ENCODE results near the gene SIM2. TPM values are rescaled to one million over a fixed set of nuclear protein-coding genes. Genes with fewer than 3 reads are reported as not detected.

SIM2 gene
- total RNA-seq (2021; ENCODE audit: unreplicated experiment) = 23.9 TPM
- polyA plus RNA-seq (2012) = 14.3 and 17.9 TPM in 2 replicates
- Bru-seq, nascent RNA = percentile 74 among the genes with signal in this experiment
- BruChase-seq, experiment 1, labeled RNA remaining after a 6-hour chase = percentile 64 among the genes with signal in this experiment
- percentile 75 among the genes with signal in this experiment for BruChase-seq, experiment 2, labeled RNA remaining after a 2-hour chase
- long read RNA-seq, full-length matches to known transcripts = 7 of 51 reads
- long read RNA-seq, partial matches to known transcripts = 25 of 51 reads
- long read RNA-seq, other reads (novel, unspliced or antisense) = 19 of 51 reads

GRCh38 chr21:36698981-36699545 is at the start of gene SIM2:
Gene SIM2, plus strand, starts transcription at chr21:36699115. Its CDS starts 632 bp downstream, at chr21:36699747.
- H3K4me2 ChIP-seq (ENCODE audit: low read length) = peak within 1 kb of the TSS; percentile 97
- H3K9me3 ChIP-seq (ENCODE audit: control insufficient read depth in 1 of 2, insufficient read depth in 1 of 2, low read depth in 1 of 2, low read length in 2 of 2) = no peaks in the 10 kb centered on the region
- H3K9me2 ChIP-seq (ENCODE audit: insufficient read depth) = no peaks in the 10 kb centered on the region
- peak within 1 kb of the TSS; percentile 93 for H3K27ac ChIP-seq (ENCODE audit: low read depth, low read length)
- H3K79me2 ChIP-seq (ENCODE audit: insufficient read depth, low read length) = peaks cover 47% of the 10 kb centered on the region
- no peak for TF ChIP-seq EGR1 (IDR thresholded peaks at IDR 0.05; ENCODE audit: low read depth)
- TF ChIP-seq POLR2AphosphoS5 (IDR thresholded peaks at IDR 0.05; ENCODE audit: low read depth, low read length) = peak; percentile 70
- TF ChIP-seq SP1 (IDR thresholded peaks at IDR 0.05; ENCODE audit: low read depth) = no peak
- TF ChIP-seq FOSL1 (IDR thresholded peaks at IDR 0.05; ENCODE audit: low read depth) = no peak
- CTCF ChIA-PET = no interaction called here
- peak within 1 kb of the TSS; percentile 71 to 75 for H3K4me3 ChIP-seq (replicated peaks in 1 of 2; ENCODE audit: low read depth in 1 of 2, low read length in 2 of 2)
- POLR2A ChIA-PET = no interaction called here
- DNase-seq (ENCODE audit: low read depth, low spot score) (peak; percentile 46), ATAC-seq (peak; percentile 72)
- H3K9ac ChIP-seq (ENCODE audit: low read length) = peak within 1 kb of the TSS; percentile 74
- no TSS peak for BruUV-seq (replicated peaks)
- H2AFZ ChIP-seq (ENCODE audit: low read depth, low read length, poor library complexity, severe bottlenecking) = peak within 1 kb of the TSS; percentile 9
- H3K36me3 ChIP-seq (ENCODE audit: control insufficient read depth in 1 of 2, insufficient read depth in 2 of 2, low read length in 2 of 2) = no peaks in the 10 kb centered on the region
- RAD21 ChIA-PET (ENCODE audit: low non-redundant PET in 1 of 2, low total read pairs in 2 of 2, uncharacterized antibody in 2 of 2, unreplicated experiment in 2 of 2) = no interaction called here
- peaks cover 10 to 24% of the 10 kb centered on the region in 2 experiments for H3K4me1 ChIP-seq (ENCODE audit: control insufficient read depth in 1 of 2, insufficient read depth in 2 of 2, low read length in 2 of 2)
- intact Hi-C loops (cut with micrococcal nuclease) = no loop called here
- H3K27me3 ChIP-seq (ENCODE audit: insufficient read depth, low read length) = no peaks in the 10 kb centered on the region
- no peaks in the 10 kb centered on the region for H4K20me1 ChIP-seq (ENCODE audit: insufficient read depth)

GRCh38 chr21:36654324-36654723 is 44.6 kb upstream of the SIM2 start:
- no peaks in the 10 kb centered on the region for H3K9me2 ChIP-seq (ENCODE audit: insufficient read depth)
- ChIA-PET RAD21 (ENCODE audit: low non-redundant PET in 1 of 2, low total read pairs in 2 of 2, uncharacterized antibody in 2 of 2, unreplicated experiment in 2 of 2) (no interaction called here), CTCF (interaction anchor here (1.6 kb wide), 1 partner anchor 24 kb away, joined by 4 read pairs; no protein-coding TSS in a partner anchor), POLR2A (no interaction called here)
- no peak overlapping the region for H2AFZ ChIP-seq (ENCODE audit: low read depth, low read length, poor library complexity, severe bottlenecking)
- H3K4me3 ChIP-seq (replicated peaks in 1 of 2; ENCODE audit: low read depth in 1 of 2, low read length in 2 of 2) = no peak overlapping the region
- H3K4me1 ChIP-seq (ENCODE audit: control insufficient read depth in 1 of 2, insufficient read depth in 2 of 2, low read length in 2 of 2) = peaks cover 0 to 5% of the 10 kb centered on the region in 2 experiments; a peak in 1 of 4 replicates
- H3K27ac ChIP-seq (ENCODE audit: low read depth, low read length) = no peak overlapping the region
- DNase-seq (ENCODE audit: low read depth, low spot score) (no peak), ATAC-seq (no peak)
- no peaks in the 10 kb centered on the region for H3K36me3 ChIP-seq (ENCODE audit: control insufficient read depth in 1 of 2, insufficient read depth in 2 of 2, low read length in 2 of 2)
- no peaks in the 10 kb centered on the region for H3K79me2 ChIP-seq (ENCODE audit: insufficient read depth, low read length)
- TF ChIP-seq CBX3 (IDR thresholded peaks at IDR 0.05; ENCODE audit: low read depth) (no peak), FOSL1 (IDR thresholded peaks at IDR 0.05; ENCODE audit: low read depth) (no peak), CEBPB (IDR thresholded peaks at IDR 0.05; ENCODE audit: low read depth) (no peak), SP1 (IDR thresholded peaks at IDR 0.05; ENCODE audit: low read depth) (no peak), SRF (IDR thresholded peaks at IDR 0.05; ENCODE audit: low read depth) (no peak), ELF1 (IDR thresholded peaks at IDR 0.05; ENCODE audit: borderline replicate concordance, low read depth) (no peak), ZFX (IDR thresholded peaks at IDR 0.05) (no peak), CTCF (IDR thresholded peaks at IDR 0.05 in 2 of 3, conservative IDR thresholded peaks at IDR 0.05 in 1 of 3; ENCODE audit: borderline replicate concordance in 1 of 3, insufficient read depth in 1 of 3, low read depth in 2 of 3, low read length in 2 of 3) (no peak)
- no peaks in the 10 kb centered on the region for H3K9me3 ChIP-seq (ENCODE audit: control insufficient read depth in 1 of 2, insufficient read depth in 1 of 2, low read depth in 1 of 2, low read length in 2 of 2)
- H3K9ac ChIP-seq (ENCODE audit: low read length) = no peak overlapping the region
- intact Hi-C loops (cut with micrococcal nuclease) = no loop called here
- no peaks in the 10 kb centered on the region for H4K20me1 ChIP-seq (ENCODE audit: insufficient read depth)
- no peaks in the 10 kb centered on the region for H3K27me3 ChIP-seq (ENCODE audit: insufficient read depth, low read length)
- no peak overlapping the region for H3K4me2 ChIP-seq (ENCODE audit: low read length)
- BruUV-seq (replicated peaks) = no TSS peak
